Putamen (tissue), 1 donor: ENCODE results near the gene PHLDA3.

Experiments used
- DNase-seq: peaks from one replicate; pipeline ENCODE4 v3.0.0-alpha.2; 2016; ENCODE audit warnings: low spot score

The PHLDA3 gene

GRCh38 chr1:201429736-201430501 lies 39.1 kb downstream of the PHLDA3 start:
- DNase-seq: no peak

- DNase-seq: no peak
These were observed 41.0 kb downstream of the PHLDA3 start for GRCh38 chr1:201427963-201428362.

- DNase-seq: no peak
These were observed 42.3 kb downstream of the PHLDA3 start for GRCh38 chr1:201426479-201427310.

GRCh38 chr1:201424146-201424545 lies 44.8 kb downstream of the PHLDA3 start:
- no peak for DNase-seq

GRCh38 chr1:201423655-201424054 lies 45.3 kb downstream of the PHLDA3 start:
- no peak for DNase-seq

GRCh38 chr1:201422436-201423030 lies 46.5 kb downstream of the PHLDA3 start:
- no peak for DNase-seq

- no peak for DNase-seq
These were observed 47.0 kb downstream of the PHLDA3 start for GRCh38 chr1:201422026-201422425.

GRCh38 chr1:201421041-201421440 lies 47.9 kb downstream of the PHLDA3 start:
- no peak for DNase-seq

- no peak for DNase-seq
These were observed 48.4 kb downstream of the PHLDA3 start for GRCh38 chr1:201420608-201421002.

GRCh38 chr1:201419746-201420607 lies 49.0 kb downstream of the PHLDA3 start:
- DNase-seq: no peak

- no peak for DNase-seq
These were observed 49.7 kb downstream of the PHLDA3 start for GRCh38 chr1:201419256-201419655.

GRCh38 chr1:201418461-201418860 lies 50.5 kb downstream of the PHLDA3 start:
- DNase-seq: no peak
